Measurements from ENCODE around the gene APCDD1L.
"Not testable (repeated sequence)": the region's sequence is repeated elsewhere in the genome, so short reads cannot be mapped to it uniquely, and the experiment has no call there.

- TF ChIP-seq CTCF, POLR2AphosphoS5 (IDR thresholded peaks at IDR 0.05): not testable (repeated sequence)
Observed at GRCh38 chr20:58414786-58415185, 100.4 kb downstream of the APCDD1L start.

Data from upper lobe of left lung (tissue), 4 donors.